Endothelial cell of umbilical vein (primary cell): ENCODE data around the gene CNGA4.

Experiments
- CTCF ChIP-seq, 2 donors: IDR thresholded peaks; 1 replicate in 1 of 2; 2 replicates in 1 of 2; pipeline ENCODE4 v1.5.1; 2011; ENCODE audit warnings: low read length in 2 of 2, mild to moderate bottlenecking in 2 of 2, moderate library complexity in 2 of 2, control low read depth in 1 of 2, inconsistent platforms in 1 of 2, low read depth in 1 of 2; ENCODE audit not compliant: insufficient read depth in 1 of 2; ENCODE audit errors: extremely low read depth in 1 of 2
- POLR2AphosphoS5 ChIP-seq: IDR thresholded peaks from 2 replicates; pipeline ENCODE4 v1.6.1; 2012; ENCODE audit warnings: low read depth, mild to moderate bottlenecking, control low read depth, low read length, moderate library complexity; ENCODE audit not compliant: insufficient read depth

GRCh38 chr11:6263662-6264061, 24.8 kb downstream of the CNGA4 start:
- TF ChIP-seq CTCF (IDR thresholded peaks at IDR 0.05; ENCODE audit: extremely low read depth in 1 of 2, insufficient read depth in 1 of 2, low read depth in 1 of 2, low read length in 2 of 2) (no peak), POLR2AphosphoS5 (no peak)
